Muscle layer of colon (tissue), 2 donors: ENCODE data around the gene PDLIM7.

Source experiments
- H3K27ac ChIP-seq: one replicate; pipeline ENCODE4 v1.7.0; 2013; ENCODE audit warnings: low read depth, mild to moderate bottlenecking, low read length, moderate library complexity
- H3K27me3 ChIP-seq, 2 donors: one replicate each; pipeline ENCODE4 v1.7.0; 2013; ENCODE audit warnings: low read length in 2 of 2, mild to moderate bottlenecking in 2 of 2; ENCODE audit not compliant: insufficient read depth in 2 of 2, control insufficient read depth in 1 of 2
- H3K36me3 ChIP-seq: one replicate; pipeline ENCODE4 v1.7.0; 2013; ENCODE audit warnings: mild to moderate bottlenecking, low read length; ENCODE audit not compliant: insufficient read depth
- H3K4me1 ChIP-seq: one replicate; pipeline ENCODE4 v1.7.0; 2013; ENCODE audit warnings: mild to moderate bottlenecking, low read length; ENCODE audit not compliant: insufficient read depth
- H3K4me3 ChIP-seq, 2 donors: one replicate each; pipeline ENCODE4 v1.7.0; 2013; ENCODE audit warnings: low read length in 2 of 2, low read depth in 1 of 2, mild to moderate bottlenecking in 1 of 2, moderate library complexity in 1 of 2
- H3K9ac ChIP-seq: one replicate; pipeline ENCODE4 v1.7.0; 2013; ENCODE audit warnings: low read length
- H3K9me3 ChIP-seq: one replicate; pipeline ENCODE4 v1.7.0; 2013; ENCODE audit warnings: mild to moderate bottlenecking, low read length
- donor health status: abdominal sarcoma.
- donor health status: Adenocarcinoma of cecum.

Gene PDLIM7

GRCh38 chr5:177497292-177498012 is at the start of gene PDLIM7:
TSS of gene PDLIM7 (minus strand) at chr5:177497604. CDS start at chr5:177496512, 1,092 bp downstream.
- H3K27me3 ChIP-seq, result no peaks in the 10 kb centered on the region
- peaks cover 17% of the 10 kb centered on the region for H3K36me3 ChIP-seq
- peak within 1 kb of the TSS; percentile 100 for H3K27ac ChIP-seq
- H3K4me1 ChIP-seq, result peaks cover 44% of the 10 kb centered on the region
- H3K9me3 ChIP-seq, result no peaks in the 10 kb centered on the region
- peak within 1 kb of the TSS; percentile 79 to 88 for H3K4me3 ChIP-seq
- peak within 1 kb of the TSS; percentile 81 for H3K9ac ChIP-seq

GRCh38 chr5:177546258-177546741 is 48.9 kb upstream of the PDLIM7 start:
- H3K4me3 ChIP-seq, result peak overlapping the region in 1 of 2 donors; percentile 26

GRCh38 chr5:177545487-177546257 is 48.3 kb upstream of the PDLIM7 start:
- H3K27me3 ChIP-seq, result no peaks in the 10 kb centered on the region
- H3K4me3 ChIP-seq, result no peak overlapping the region
- no peak overlapping the region for H3K9ac ChIP-seq
- peaks cover 52% of the 10 kb centered on the region for H3K4me1 ChIP-seq
- H3K36me3 ChIP-seq, result peaks cover 3% of the 10 kb centered on the region
- no peaks in the 10 kb centered on the region for H3K9me3 ChIP-seq
- peak overlapping the region; percentile 41 for H3K27ac ChIP-seq

More at GRCh38 chr5:177546258-177546741, 48.9 kb upstream of the PDLIM7 start:
- no peak overlapping the region for H3K9ac ChIP-seq
- H3K27me3 ChIP-seq, result no peaks in the 10 kb centered on the region
- H3K4me1 ChIP-seq, result peaks cover 52% of the 10 kb centered on the region
- no peaks in the 10 kb centered on the region for H3K9me3 ChIP-seq
- peaks cover 8% of the 10 kb centered on the region for H3K36me3 ChIP-seq
- peak overlapping the region; percentile 41 for H3K27ac ChIP-seq

- no peaks in the 10 kb centered on the region for H3K27me3 ChIP-seq
- H3K4me3 ChIP-seq, result no peak overlapping the region
- H3K4me1 ChIP-seq, result peaks cover 56% of the 10 kb centered on the region
- H3K9me3 ChIP-seq, result no peaks in the 10 kb centered on the region
- peaks cover 5% of the 10 kb centered on the region for H3K36me3 ChIP-seq
- H3K27ac ChIP-seq, result no peak overlapping the region
- no peak overlapping the region for H3K9ac ChIP-seq
These were observed 45.5 kb upstream of the PDLIM7 start for GRCh38 chr5:177542816-177543465.

- Histone ChIP-seq H3K4me1 (peaks cover 57% of the 10 kb centered on the region), H3K4me3 (no peak overlapping the region)
These were observed 43.0 kb upstream of the PDLIM7 start for GRCh38 chr5:177540438-177540837.

GRCh38 chr5:177539411-177539810 is 42.0 kb upstream of the PDLIM7 start:
- Histone ChIP-seq H3K9me3 (no peaks in the 10 kb centered on the region), H3K4me3 (no peak overlapping the region), H3K9ac (no peak overlapping the region), H3K27me3 (no peaks in the 10 kb centered on the region), H3K4me1 (peaks cover 60% of the 10 kb centered on the region), H3K27ac (no peak overlapping the region), H3K36me3 (peaks cover 21% of the 10 kb centered on the region)

More at GRCh38 chr5:177540438-177540837, 43.0 kb upstream of the PDLIM7 start:
- H3K36me3 ChIP-seq, result peaks cover 14% of the 10 kb centered on the region
- H3K9ac ChIP-seq, result no peak overlapping the region
- no peak overlapping the region for H3K27ac ChIP-seq
- H3K27me3 ChIP-seq, result no peaks in the 10 kb centered on the region
- H3K9me3 ChIP-seq, result no peaks in the 10 kb centered on the region

- Histone ChIP-seq H3K27ac (peak overlapping the region; percentile 10), H3K9ac (no peak overlapping the region), H3K4me1 (peaks cover 55% of the 10 kb centered on the region)
These were observed 41.5 kb upstream of the PDLIM7 start for GRCh38 chr5:177538876-177539275.

GRCh38 chr5:177537389-177538361 is 40.3 kb upstream of the PDLIM7 start:
- peaks cover 34% of the 10 kb centered on the region for H3K36me3 ChIP-seq
- peak overlapping the region; percentile 39 for H3K27ac ChIP-seq
- no peak overlapping the region for H3K4me3 ChIP-seq
- no peaks in the 10 kb centered on the region for H3K9me3 ChIP-seq
- H3K9ac ChIP-seq, result no peak overlapping the region
- peaks cover 46% of the 10 kb centered on the region for H3K4me1 ChIP-seq
- no peaks in the 10 kb centered on the region for H3K27me3 ChIP-seq

More at GRCh38 chr5:177538876-177539275, 41.5 kb upstream of the PDLIM7 start:
- Histone ChIP-seq H3K27me3 (no peaks in the 10 kb centered on the region), H3K4me3 (no peak overlapping the region), H3K9me3 (no peaks in the 10 kb centered on the region), H3K36me3 (peaks cover 23% of the 10 kb centered on the region)

- peaks cover 46% of the 10 kb centered on the region for H3K4me1 ChIP-seq
- no peak overlapping the region for H3K9ac ChIP-seq
- no peaks in the 10 kb centered on the region for H3K27me3 ChIP-seq
- no peak overlapping the region for H3K4me3 ChIP-seq
- no peaks in the 10 kb centered on the region for H3K9me3 ChIP-seq
- H3K27ac ChIP-seq, result no peak overlapping the region
- H3K36me3 ChIP-seq, result peaks cover 46% of the 10 kb centered on the region
These were observed 39.0 kb upstream of the PDLIM7 start for GRCh38 chr5:177536386-177536785.

- Histone ChIP-seq H3K4me1 (peaks cover 46% of the 10 kb centered on the region), H3K27me3 (no peaks in the 10 kb centered on the region), H3K9ac (no peak overlapping the region), H3K4me3 (no peak overlapping the region), H3K36me3 (peaks cover 58% of the 10 kb centered on the region), H3K9me3 (no peaks in the 10 kb centered on the region), H3K27ac (no peak overlapping the region)
These were observed 37.7 kb upstream of the PDLIM7 start for GRCh38 chr5:177535125-177535524.
